ENCODE measurements around the gene PRAME. TPM values are rescaled to one million over a fixed set of nuclear protein-coding genes. Genes with fewer than 3 reads are reported as not detected.

The PRAME gene
- total and polyA plus RNA-seq, 4 donors: 0.02 to 1.5 TPM; not detected in 2

DNA sequence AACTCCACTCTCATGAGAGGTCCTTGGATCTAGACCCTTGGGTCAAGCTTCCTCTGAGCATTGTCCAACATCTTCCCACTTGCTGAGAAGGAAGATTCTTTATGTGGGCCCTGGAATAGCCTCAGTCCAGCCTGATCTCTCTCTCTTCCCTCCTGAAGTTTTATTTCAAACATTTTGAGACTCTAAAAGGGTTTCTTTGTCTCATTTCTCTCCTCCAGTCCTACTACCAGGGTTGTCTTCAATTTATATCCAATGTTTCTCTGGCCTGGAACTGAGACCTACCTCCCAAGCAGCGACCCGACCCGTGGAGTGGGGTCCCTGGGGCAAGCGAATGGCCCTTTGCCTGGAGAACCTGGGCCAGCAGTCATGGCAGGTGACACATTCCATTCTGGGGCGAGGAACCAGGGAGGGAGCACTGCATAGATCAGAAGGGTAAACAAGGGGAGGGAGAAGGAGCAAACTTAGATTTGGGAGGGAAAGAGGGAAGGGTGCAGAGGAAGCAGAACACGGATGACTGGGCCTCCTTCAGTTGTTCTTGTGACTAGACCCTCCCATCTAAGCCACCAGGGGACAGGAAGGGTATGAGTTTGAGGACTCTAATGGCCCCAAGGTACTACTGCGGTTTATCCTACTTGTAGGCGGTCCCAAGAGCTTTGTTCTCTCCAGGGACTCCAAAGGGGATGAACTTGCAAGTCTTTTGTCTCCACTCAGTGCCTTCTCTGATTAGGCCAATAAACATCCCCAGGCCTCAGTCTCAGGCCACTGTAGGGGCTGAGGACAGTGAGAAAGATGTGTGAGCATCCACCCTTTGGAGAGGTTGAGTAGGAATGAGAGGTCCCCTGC, 14.2 kb upstream of the PRAME start:
- ATAC-seq (ENCODE audit: insufficient read depth, low FRiP score) (no peak), DNase-seq (no peak)
- 72 to 74% methylated on average over 8 of the region's 8 CpGs for WGBS, 2 donors
- no peak overlapping the region for H3K9ac ChIP-seq (ENCODE audit: insufficient read depth in 1 of 2, low read length in 2 of 2)
- H3K36me3 ChIP-seq (ENCODE audit: control insufficient read depth in 4 of 4, insufficient read depth in 4 of 4, low read length in 4 of 4): no peaks in the 10 kb centered on the region
- peaks cover 0 to 2% (median 0%) of the 10 kb centered on the region in 3 donors for H3K27me3 ChIP-seq (ENCODE audit: control insufficient read depth in 3 of 3, insufficient read depth in 3 of 3, low read length in 2 of 3)
- TF ChIP-seq, protein P1, sequence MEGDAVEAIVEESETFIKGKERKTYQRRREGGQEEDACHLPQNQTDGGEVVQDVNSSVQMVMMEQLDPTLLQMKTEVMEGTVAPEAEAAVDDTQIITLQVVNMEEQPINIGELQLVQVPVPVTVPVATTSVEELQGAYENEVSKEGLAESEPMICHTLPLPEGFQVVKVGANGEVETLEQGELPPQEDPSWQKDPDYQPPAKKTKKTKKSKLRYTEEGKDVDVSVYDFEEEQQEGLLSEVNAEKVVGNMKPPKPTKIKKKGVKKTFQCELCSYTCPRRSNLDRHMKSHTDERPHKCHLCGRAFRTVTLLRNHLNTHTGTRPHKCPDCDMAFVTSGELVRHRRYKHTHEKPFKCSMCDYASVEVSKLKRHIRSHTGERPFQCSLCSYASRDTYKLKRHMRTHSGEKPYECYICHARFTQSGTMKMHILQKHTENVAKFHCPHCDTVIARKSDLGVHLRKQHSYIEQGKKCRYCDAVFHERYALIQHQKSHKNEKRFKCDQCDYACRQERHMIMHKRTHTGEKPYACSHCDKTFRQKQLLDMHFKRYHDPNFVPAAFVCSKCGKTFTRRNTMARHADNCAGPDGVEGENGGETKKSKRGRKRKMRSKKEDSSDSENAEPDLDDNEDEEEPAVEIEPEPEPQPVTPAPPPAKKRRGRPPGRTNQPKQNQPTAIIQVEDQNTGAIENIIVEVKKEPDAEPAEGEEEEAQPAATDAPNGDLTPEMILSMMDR (IDR thresholded peaks at IDR 0.05; ENCODE audit: control extremely low read depth, extremely low read depth): no peak
- H3K4me3 ChIP-seq: no peak overlapping the region
- H3K4me1 ChIP-seq (ENCODE audit: control insufficient read depth in 5 of 5, insufficient read depth in 5 of 5, low read length in 5 of 5): no peaks in the 10 kb centered on the region
- no peak overlapping the region for H3K27ac ChIP-seq (ENCODE audit: low read depth in 1 of 2, low read length in 1 of 2)
- H3K9me3 ChIP-seq (ENCODE audit: control insufficient read depth in 4 of 4, insufficient read depth in 3 of 4, low read length in 3 of 4): no peaks in the 10 kb centered on the region

DNA sequence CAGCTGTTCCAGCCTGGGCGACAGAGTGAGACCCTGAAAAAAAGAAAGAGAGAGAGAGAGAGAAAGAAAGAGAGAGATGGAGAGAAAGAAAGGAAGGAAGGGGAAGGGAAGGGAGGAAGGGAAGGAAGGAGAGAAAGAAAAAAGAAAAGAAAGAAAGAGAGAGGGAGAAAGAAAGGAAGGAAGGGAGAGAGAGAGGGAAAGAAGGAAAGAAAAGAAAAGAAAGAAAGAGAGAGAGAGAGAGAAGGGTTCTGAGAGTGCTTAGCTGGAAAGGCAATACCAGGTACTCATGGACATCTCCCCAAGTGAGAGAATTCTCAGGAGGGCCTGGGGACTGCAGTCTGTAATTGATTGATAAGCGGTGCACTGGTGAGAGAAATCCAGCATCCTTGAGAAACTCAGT, 12.8 kb upstream of the PRAME start:
- Histone ChIP-seq H3K27me3 (ENCODE audit: control insufficient read depth in 3 of 3, insufficient read depth in 3 of 3, low read length in 2 of 3) (peaks cover 0 to 2% (median 0%) of the 10 kb centered on the region in 3 donors), H3K36me3 (ENCODE audit: control insufficient read depth in 4 of 4, insufficient read depth in 4 of 4, low read length in 4 of 4) (no peaks in the 10 kb centered on the region), H3K4me3 (no peak overlapping the region), H3K4me1 (ENCODE audit: control insufficient read depth in 5 of 5, insufficient read depth in 5 of 5, low read length in 5 of 5) (no peaks in the 10 kb centered on the region), H3K9ac (ENCODE audit: insufficient read depth in 1 of 2, low read length in 2 of 2) (no peak overlapping the region), H3K9me3 (ENCODE audit: control insufficient read depth in 4 of 4, insufficient read depth in 3 of 4, low read length in 3 of 4) (no peaks in the 10 kb centered on the region), H3K27ac (ENCODE audit: low read depth in 1 of 2, low read length in 1 of 2) (no peak overlapping the region)
- no peak for ATAC-seq (ENCODE audit: insufficient read depth, low FRiP score)
- 86 to 91% methylated on average over 2 of the region's 2 CpGs for WGBS, 2 donors
- TF ChIP-seq, protein P1 (IDR thresholded peaks at IDR 0.05; ENCODE audit: control extremely low read depth, extremely low read depth): no peak
- no peak for DNase-seq

DNA sequence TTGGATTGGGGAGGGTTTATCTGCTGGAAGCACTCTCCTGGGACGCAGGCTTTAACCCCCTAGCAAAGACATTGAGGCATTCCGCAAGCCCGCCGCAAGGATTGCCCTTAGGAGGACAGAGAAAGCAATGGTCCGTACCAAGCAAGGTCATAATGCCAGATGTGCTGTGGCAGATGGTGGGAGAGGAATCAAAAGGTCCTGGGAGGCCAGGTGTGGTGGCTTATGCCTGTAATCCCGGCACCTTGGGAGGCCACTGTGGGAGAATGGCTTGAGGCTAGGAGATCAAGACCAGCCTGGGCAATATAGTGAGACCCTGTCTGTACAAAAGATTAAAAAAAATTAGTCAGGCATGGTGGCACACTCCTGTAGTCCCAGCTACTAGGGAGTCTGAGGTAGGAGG, 12.4 kb upstream of the PRAME start:
- ATAC-seq (ENCODE audit: insufficient read depth, low FRiP score): no peak
- H3K36me3 ChIP-seq (ENCODE audit: control insufficient read depth in 4 of 4, insufficient read depth in 4 of 4, low read length in 4 of 4): no peaks in the 10 kb centered on the region
- peaks cover 0 to 4% (median 0%) of the 10 kb centered on the region in 3 donors for H3K27me3 ChIP-seq (ENCODE audit: control insufficient read depth in 3 of 3, insufficient read depth in 3 of 3, low read length in 2 of 3)
- H3K9ac ChIP-seq (ENCODE audit: insufficient read depth in 1 of 2, low read length in 2 of 2): no peak overlapping the region
- TF ChIP-seq, protein P1 (IDR thresholded peaks at IDR 0.05; ENCODE audit: control extremely low read depth, extremely low read depth): no peak
- no peaks in the 10 kb centered on the region for H3K4me1 ChIP-seq (ENCODE audit: control insufficient read depth in 5 of 5, insufficient read depth in 5 of 5, low read length in 5 of 5)
- H3K9me3 ChIP-seq (ENCODE audit: control insufficient read depth in 4 of 4, insufficient read depth in 3 of 4, low read length in 3 of 4): no peaks in the 10 kb centered on the region
- WGBS, 2 donors: 85 to 89% methylated on average over 6 of the region's 6 CpGs
- no peak overlapping the region for H3K27ac ChIP-seq (ENCODE audit: low read depth in 1 of 2, low read length in 1 of 2)
- DNase-seq: no peak
- H3K4me3 ChIP-seq: no peak overlapping the region
